Neural progenitor cell (in vitro differentiated cells): Measurements from ENCODE around the gene MITD1. TPM values are rescaled to one million over a fixed set of nuclear protein-coding genes. Genes with fewer than 3 reads are reported as not detected.

ENCODE experiments used
- DNase-seq: peaks from one replicate; pipeline ENCODE4 v3.0.0-alpha.2; 2016; ENCODE audit warnings: low spot score
- H2AFZ ChIP-seq: fragments of 200-600 bp; sonication (generic); replicated peaks from 2 replicates; pipeline ENCODE4 v1.6.1; 2016; ENCODE audit warnings: antibody characterized with exemption
- H3F3A ChIP-seq: fragments of 200-600 bp; sonication (generic); 2 replicates; pipeline ENCODE4 v1.6.1; 2016; ENCODE audit warnings: antibody characterized with exemption, low read depth
- H3K27ac ChIP-seq: fragments of 200-600 bp; sonication (generic); 2 replicates; pipeline ENCODE4 v1.5.1; 2016; ENCODE audit warnings: mild to moderate bottlenecking
- H3K27me3 ChIP-seq: fragments of 200-600 bp; sonication (generic); 2 replicates; pipeline ENCODE4 v1.6.1; 2016; ENCODE audit warnings: mild to moderate bottlenecking, moderate library complexity
- H3K36me3 ChIP-seq: fragments of 200-600 bp; sonication (generic); 2 replicates; pipeline ENCODE4 v1.5.1; 2016
- H3K4me1 ChIP-seq: fragments of 200-600 bp; sonication (generic); 2 replicates; pipeline ENCODE4 v1.6.1; 2016; ENCODE audit warnings: mixed run types
- H3K4me2 ChIP-seq: fragments of 200-600 bp; sonication (generic); 2 replicates; pipeline ENCODE4 v1.6.1; 2016
- H3K4me3 ChIP-seq: fragments of 200-600 bp; sonication (generic); 2 replicates; pipeline ENCODE4 v1.5.1; 2016
- H3K79me2 ChIP-seq: fragments of 200-600 bp; sonication (generic); 2 replicates; pipeline ENCODE4 v1.6.1; 2016; ENCODE audit warnings: low read depth
- H3K9ac ChIP-seq: fragments of 200-600 bp; sonication (generic); 2 replicates; pipeline ENCODE4 v1.6.1; 2016
- H3K9me3 ChIP-seq: fragments of 200-600 bp; sonication (generic); 2 replicates; pipeline ENCODE4 v1.5.1; 2016; ENCODE audit warnings: low read depth
- H4K20me1 ChIP-seq: fragments of 200-600 bp; sonication (generic); 2 replicates; pipeline ENCODE4 v1.6.1; 2016; ENCODE audit warnings: low read depth
- H3K27ac Mint-ChIP-seq: 3 replicates; pipeline ENCODE4 v1.8.0; 2021; ENCODE audit warnings: mixed read lengths
- H3K27me3 Mint-ChIP-seq: 2 replicates; pipeline ENCODE4 v1.8.0; 2022; ENCODE audit warnings: low read depth, mild to moderate bottlenecking, inconsistent platforms, moderate library complexity, mixed read lengths; ENCODE audit not compliant: insufficient read depth
- H3K36me3 Mint-ChIP-seq: 3 replicates; pipeline ENCODE4 v1.8.0; 2021; ENCODE audit warnings: mixed read lengths
- H3K4me1 Mint-ChIP-seq: 3 replicates; pipeline ENCODE4 v1.8.0; 2021; ENCODE audit warnings: mixed read lengths
- H3K4me3 Mint-ChIP-seq: 3 replicates; pipeline ENCODE4 v1.8.0; 2021; ENCODE audit warnings: mild to moderate bottlenecking, moderate library complexity, mixed read lengths
- H3K9me3 Mint-ChIP-seq: 3 replicates; pipeline ENCODE4 v1.8.0; 2020; ENCODE audit warnings: mixed read lengths
- EZH2 ChIP-seq: fragments of 200-600 bp; sonication (generic); IDR thresholded peaks from 2 replicates; pipeline ENCODE4 v1.6.1; 2017; ENCODE audit warnings: antibody characterized with exemption, mild to moderate bottlenecking, moderate library complexity
- EZH2phosphoT487 ChIP-seq: fragments of 200-600 bp; sonication (generic); IDR thresholded peaks from 2 replicates; pipeline ENCODE4 v1.6.1; 2017; ENCODE audit warnings: antibody characterized with exemption
- total RNA-seq: library from RNA; depleted of rRNA; stranded (reverse); fragments of >200 nt; gene quantifications from 2 replicates; pipeline ENCODE4 v1.2.3, GENCODE V29; 2015; ENCODE audit warnings: low replicate concordance
- TF ChIP-seq, protein P1 (sequence below): fragments of 200-600 bp; sonication (generic); IDR thresholded peaks from 2 replicates; pipeline ENCODE4 v1.5.1; 2017; ENCODE audit warnings: antibody characterized with exemption, mild to moderate bottlenecking

The MITD1 gene
- total RNA-seq, 1 donor from 2014 or later: 82.3 TPM

DNA sequence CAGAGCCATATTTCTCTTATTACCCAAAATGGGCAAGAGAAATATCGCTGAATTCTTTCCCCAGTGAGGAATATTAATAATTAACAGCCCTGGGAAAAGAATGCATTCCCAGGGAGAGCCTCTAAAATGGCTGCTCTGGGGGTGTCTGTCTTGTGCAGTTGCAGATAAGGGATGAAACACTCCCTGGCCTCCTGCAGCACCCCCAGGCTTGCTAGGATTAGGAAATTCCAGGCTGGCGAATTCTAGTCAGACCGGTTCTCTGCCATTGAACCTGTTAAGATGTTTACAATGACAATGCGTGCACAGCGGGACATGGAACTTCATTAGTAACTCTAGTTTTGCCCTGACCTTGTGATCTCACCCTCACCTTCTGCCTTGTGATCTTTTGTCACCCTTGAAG, 24.6 kb upstream of the MITD1 start:
- no peaks in the 10 kb centered on the region for H3K4me1 Mint-ChIP-seq
- no peaks in the 10 kb centered on the region for H4K20me1 ChIP-seq
- peaks cover 19% of the 10 kb centered on the region for H3K36me3 Mint-ChIP-seq

DNA sequence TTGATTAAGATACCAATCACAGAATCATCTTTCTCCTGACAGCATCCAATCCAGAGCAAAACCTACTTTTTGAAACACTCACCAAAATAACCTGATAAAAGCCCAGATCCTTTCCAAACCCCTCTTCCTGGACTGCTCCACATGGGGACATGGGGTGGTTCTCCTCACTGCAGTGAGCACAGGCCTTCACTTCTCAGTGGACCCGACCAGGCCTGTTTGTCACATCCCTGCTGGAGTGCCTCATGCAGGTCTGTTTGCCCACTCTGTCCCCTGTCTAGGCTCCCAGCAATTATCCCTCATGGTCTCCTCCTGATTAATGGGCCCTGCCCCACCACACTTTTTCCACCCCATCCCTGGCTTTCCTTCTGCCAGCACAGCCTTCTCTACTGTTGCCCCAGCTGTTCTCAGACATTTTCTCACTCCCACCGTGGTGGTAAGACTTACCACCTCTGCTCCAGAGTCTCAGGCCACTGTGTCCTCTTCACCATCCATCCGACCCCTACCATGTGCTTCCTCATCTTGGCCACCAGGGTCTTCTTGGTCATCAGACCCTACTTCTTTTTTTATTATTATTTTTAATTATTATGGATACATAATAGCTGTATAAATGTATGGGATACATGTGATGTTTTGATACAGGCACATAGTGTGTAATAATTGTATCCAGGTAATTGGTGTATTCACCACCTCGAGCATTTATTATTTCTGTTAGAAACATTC, 21.3 kb upstream of the MITD1 start:
- Histone ChIP-seq H3K4me1 (no peaks in the 10 kb centered on the region), H3K4me3 (no peak overlapping the region), H3K27me3 (no peaks in the 10 kb centered on the region), H3K4me2 (no peak overlapping the region), H4K20me1 (no peaks in the 10 kb centered on the region), H3K9ac (no peak overlapping the region), H3K27ac (no peak overlapping the region), H3K79me2 (no peaks in the 10 kb centered on the region), H3F3A (no peaks in the 10 kb centered on the region), H3K9me3 (no peaks in the 10 kb centered on the region), H2AFZ (no peak overlapping the region), H3K36me3 (no peaks in the 10 kb centered on the region)
- peaks cover 2% of the 10 kb centered on the region for H3K27me3 Mint-ChIP-seq
- DNase-seq: no peak
- H3K4me3 Mint-ChIP-seq: no peak overlapping the region
- no peak overlapping the region for H3K27ac Mint-ChIP-seq
- peaks cover 16% of the 10 kb centered on the region for H3K9me3 Mint-ChIP-seq
- peaks cover 14% of the 10 kb centered on the region for H3K36me3 Mint-ChIP-seq
- no peaks in the 10 kb centered on the region for H3K4me1 Mint-ChIP-seq
- no peak for TF ChIP-seq EZH2
- TF ChIP-seq, protein P1, sequence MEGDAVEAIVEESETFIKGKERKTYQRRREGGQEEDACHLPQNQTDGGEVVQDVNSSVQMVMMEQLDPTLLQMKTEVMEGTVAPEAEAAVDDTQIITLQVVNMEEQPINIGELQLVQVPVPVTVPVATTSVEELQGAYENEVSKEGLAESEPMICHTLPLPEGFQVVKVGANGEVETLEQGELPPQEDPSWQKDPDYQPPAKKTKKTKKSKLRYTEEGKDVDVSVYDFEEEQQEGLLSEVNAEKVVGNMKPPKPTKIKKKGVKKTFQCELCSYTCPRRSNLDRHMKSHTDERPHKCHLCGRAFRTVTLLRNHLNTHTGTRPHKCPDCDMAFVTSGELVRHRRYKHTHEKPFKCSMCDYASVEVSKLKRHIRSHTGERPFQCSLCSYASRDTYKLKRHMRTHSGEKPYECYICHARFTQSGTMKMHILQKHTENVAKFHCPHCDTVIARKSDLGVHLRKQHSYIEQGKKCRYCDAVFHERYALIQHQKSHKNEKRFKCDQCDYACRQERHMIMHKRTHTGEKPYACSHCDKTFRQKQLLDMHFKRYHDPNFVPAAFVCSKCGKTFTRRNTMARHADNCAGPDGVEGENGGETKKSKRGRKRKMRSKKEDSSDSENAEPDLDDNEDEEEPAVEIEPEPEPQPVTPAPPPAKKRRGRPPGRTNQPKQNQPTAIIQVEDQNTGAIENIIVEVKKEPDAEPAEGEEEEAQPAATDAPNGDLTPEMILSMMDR: no peak
- TF ChIP-seq EZH2phosphoT487: no peak

More for the DNA sequence above, 24.6 kb upstream of the MITD1 start:
- Histone ChIP-seq H3K4me2 (no peak overlapping the region), H3F3A (no peaks in the 10 kb centered on the region), H3K9ac (no peak overlapping the region), H3K27ac (no peak overlapping the region), H3K27me3 (no peaks in the 10 kb centered on the region), H3K9me3 (no peaks in the 10 kb centered on the region), H3K36me3 (no peaks in the 10 kb centered on the region), H3K4me1 (no peaks in the 10 kb centered on the region), H3K4me3 (no peak overlapping the region), H2AFZ (no peak overlapping the region), H3K79me2 (no peaks in the 10 kb centered on the region)
- Mint-ChIP-seq H3K9me3 (peaks cover 16% of the 10 kb centered on the region), H3K27ac (no peak overlapping the region), H3K4me3 (no peak overlapping the region), H3K27me3 (no peaks in the 10 kb centered on the region)
- TF ChIP-seq, protein P1: no peak
- TF ChIP-seq EZH2phosphoT487: no peak
- TF ChIP-seq EZH2: no peak
- no peak for DNase-seq

DNA sequence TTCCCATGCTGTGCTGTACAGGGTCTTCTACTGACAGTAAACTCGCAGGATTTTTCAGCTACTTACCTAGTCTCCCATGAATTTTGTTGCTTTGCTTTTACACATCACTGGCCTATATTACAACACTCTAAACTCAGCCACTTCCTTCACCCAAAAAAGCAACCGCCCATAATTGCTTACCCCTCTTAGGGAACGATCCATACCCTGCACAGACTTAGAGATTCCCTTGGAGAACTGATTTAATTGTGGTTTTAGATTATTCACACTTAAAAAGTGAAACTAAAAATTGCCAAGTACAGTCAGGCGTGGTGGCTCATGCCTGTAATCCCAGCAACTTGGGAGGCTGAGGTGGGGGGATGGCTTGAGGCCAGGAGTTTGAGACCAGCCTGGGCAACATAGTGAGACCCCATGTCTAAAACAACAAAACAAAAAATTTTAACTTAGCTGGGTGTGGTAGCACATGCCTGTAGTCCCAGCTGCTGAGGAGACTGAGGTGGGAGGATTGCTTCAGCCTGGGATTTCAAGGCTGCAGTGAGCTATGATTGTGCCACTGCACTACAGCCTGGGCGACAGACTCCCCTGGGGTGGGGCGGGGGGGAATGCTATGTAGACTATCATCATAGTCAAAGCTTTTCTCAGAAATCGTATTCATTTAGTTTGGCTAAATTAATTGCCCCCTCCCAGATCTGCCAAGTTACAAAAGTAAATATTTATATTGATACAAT, 19.4 kb upstream of the MITD1 start:
- Histone ChIP-seq H3K36me3 (peaks cover 4% of the 10 kb centered on the region), H3F3A (no peaks in the 10 kb centered on the region), H3K4me1 (no peaks in the 10 kb centered on the region), H3K4me3 (no peak overlapping the region), H3K79me2 (no peaks in the 10 kb centered on the region), H3K4me2 (no peak overlapping the region), H3K9me3 (no peaks in the 10 kb centered on the region), H3K27ac (no peak overlapping the region), H3K27me3 (no peaks in the 10 kb centered on the region), H4K20me1 (no peaks in the 10 kb centered on the region), H2AFZ (no peak overlapping the region), H3K9ac (no peak overlapping the region)
- Mint-ChIP-seq H3K9me3 (peaks cover 3% of the 10 kb centered on the region), H3K4me1 (no peaks in the 10 kb centered on the region), H3K27ac (no peak overlapping the region), H3K4me3 (no peak overlapping the region), H3K36me3 (peaks cover 16% of the 10 kb centered on the region), H3K27me3 (peaks cover 2% of the 10 kb centered on the region)
- TF ChIP-seq, protein P1: no peak
- TF ChIP-seq EZH2 (no peak), EZH2phosphoT487 (no peak)
- no peak for DNase-seq
